OCI-LY7 (cell line): ENCODE results near the gene ATP2C1. TPM values are rescaled to one million over a fixed set of nuclear protein-coding genes. Genes with fewer than 3 reads are reported as not detected.
"Not testable (repeated sequence)": the region's sequence is repeated elsewhere in the genome, so short reads cannot be mapped to it uniquely, and the experiment has no call there.

Experiments used
- BruUV-seq: library from RNA; stranded (reverse); fragments of 400-500 nt; replicated peaks from 2 replicates; lab custom pipeline; 2021; lab: Mats Ljungman, UMichigan
- CTCF ChIA-PET: fragments of 300-600 bp; sonication (Branson Sonifier 250); formaldehyde crosslinking; loops from one replicate; lab custom pipeline; 2022; ENCODE audit warnings: antibody characterized with exemption; ENCODE audit not compliant: unreplicated experiment; lab: Charles Lee
- POLR2A ChIA-PET: fragments of 300-600 bp; sonication (Branson Sonifier 250); formaldehyde crosslinking; loops from one replicate; lab custom pipeline; 2022; ENCODE audit warnings: antibody characterized with exemption; lab: Charles Lee
- DNase-seq: peaks from one replicate; pipeline ENCODE4 v3.0.0-alpha.2; 2015; ENCODE audit warnings: low spot score
- H2AFZ ChIP-seq: fragments of 200-600 bp; sonication (generic), shearing (Covaris generic); 2 replicates; pipeline ENCODE4 v1.6.1; 2014; ENCODE audit warnings: mild to moderate bottlenecking, antibody characterized with exemption, low read length, moderate library complexity
- H3K27ac ChIP-seq: fragments of 200-600 bp; sonication (generic); 2 replicates; pipeline ENCODE4 v1.5.1; 2014; ENCODE audit warnings: mixed run types, low read depth, mild to moderate bottlenecking, moderate library complexity, low read length, inconsistent platforms; ENCODE audit not compliant: poor library complexity, severe bottlenecking
- H3K36me3 ChIP-seq: fragments of 200-600 bp; sonication (generic); 2 replicates; pipeline ENCODE4 v1.6.1; 2014; ENCODE audit warnings: mild to moderate bottlenecking, antibody characterized with exemption, low read length, moderate library complexity, mixed read lengths; ENCODE audit not compliant: insufficient read depth
- H3K4me1 ChIP-seq: fragments of 200-600 bp; sonication (generic); 2 replicates; pipeline ENCODE4 v1.5.1; 2014; ENCODE audit warnings: mild to moderate bottlenecking, low read length; ENCODE audit not compliant: insufficient read depth, poor library complexity, severe bottlenecking
- H3K4me2 ChIP-seq: fragments of 200-600 bp; sonication (generic); 2 replicates; pipeline ENCODE4 v1.6.1; 2014; ENCODE audit warnings: mild to moderate bottlenecking, low read length
- H3K4me3 ChIP-seq: fragments of 200-600 bp; sonication (generic); 2 replicates; pipeline ENCODE4 v1.5.1; 2014; ENCODE audit warnings: mild to moderate bottlenecking, low read depth, low read length; ENCODE audit not compliant: poor library complexity, severe bottlenecking
- H3K79me2 ChIP-seq: fragments of 200-600 bp; sonication (generic); 2 replicates; pipeline ENCODE4 v1.6.1; 2016; ENCODE audit warnings: low read depth, mild to moderate bottlenecking, low read length, moderate library complexity, mixed read lengths; ENCODE audit not compliant: insufficient read depth
- H3K9me2 ChIP-seq: fragments of 200-600 bp; sonication (generic); 2 replicates; pipeline ENCODE4 v1.6.1; 2016; ENCODE audit warnings: mild to moderate bottlenecking, low read length, mixed read lengths; ENCODE audit not compliant: insufficient read depth
- H3K9me3 ChIP-seq: fragments of 200-600 bp; sonication (generic); 2 replicates; pipeline ENCODE4 v1.6.1; 2014; ENCODE audit warnings: mild to moderate bottlenecking, mixed run types, low read length, mixed read lengths
- H4K20me1 ChIP-seq: fragments of 200-600 bp; sonication (generic); 2 replicates; pipeline ENCODE4 v1.6.1; 2014; ENCODE audit warnings: mild to moderate bottlenecking, antibody characterized with exemption, low read length, moderate library complexity, mixed read lengths; ENCODE audit not compliant: insufficient read depth
- CTCF ChIP-seq: fragments of 200-600 bp; sonication (generic); conservative IDR thresholded peaks from 2 replicates; pipeline ENCODE4 v1.5.1; 2014; ENCODE audit warnings: mild to moderate bottlenecking, antibody characterized with exemption, low read length, moderate library complexity, mixed read lengths
- EZH2phosphoT487 ChIP-seq: fragments of 200-600 bp; sonication (generic); IDR thresholded peaks from 2 replicates; pipeline ENCODE4 v1.6.1; 2018; ENCODE audit warnings: low read depth, borderline replicate concordance, mild to moderate bottlenecking, mixed run types, antibody characterized with exemption, low read length, moderate library complexity, mixed read lengths
- intact Hi-C: fragments of 100-400 bp; cut with micrococcal nuclease; formaldehyde crosslinking; loops from one replicate; pipeline ENCODE4 v1.10.0; 2022; ENCODE audit not compliant: unreplicated experiment
- total RNA-seq, 2 experiments: library from RNA; depleted of rRNA in 1 of 2; stranded (reverse); fragments of >200 nt in 1 of 2; shearing (Covaris generic) in 1 of 2; gene quantifications; 2 replicates each; pipeline ENCODE4 v1.2.3, GENCODE V29; 2014 to 2022

The ATP2C1 gene
- total RNA-seq, 2 experiments from 2014 or later: 31.1 to 56.8 TPM

DNA sequence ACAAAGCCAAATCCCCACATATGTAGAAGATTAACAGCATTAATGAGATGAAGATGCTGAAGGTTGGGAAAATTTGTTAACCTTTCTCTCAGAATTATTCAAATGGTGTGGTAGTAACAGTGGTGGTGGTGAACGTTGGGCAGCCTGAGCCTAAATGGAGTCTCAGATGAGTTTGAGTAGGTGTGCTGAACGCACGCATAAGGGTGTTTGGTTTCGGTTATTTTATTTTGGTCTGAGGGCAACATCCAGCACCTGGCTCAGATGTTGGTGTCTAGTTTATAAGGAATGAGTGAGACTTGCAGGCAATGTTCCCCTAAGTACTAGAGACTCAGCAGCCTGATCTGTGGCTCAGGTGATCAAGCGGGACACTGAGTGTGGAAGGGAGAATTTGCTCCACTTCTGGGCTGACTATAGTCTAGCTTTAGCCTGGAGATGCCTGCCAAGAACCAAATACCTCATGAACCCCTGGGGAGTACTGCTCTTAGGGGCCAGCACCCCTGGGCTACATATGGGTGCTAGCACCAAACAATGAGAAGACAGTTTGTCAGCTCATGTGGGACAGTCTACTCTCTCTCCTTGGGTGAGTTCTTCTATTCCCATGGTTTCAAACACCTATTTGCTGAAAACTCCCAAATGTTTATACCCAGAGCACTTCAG lies 39.5 kb upstream of the ATP2C1 start:
- H3K36me3 ChIP-seq: no peaks in the 10 kb centered on the region
- BruUV-seq: no TSS peak
- H3K27ac ChIP-seq: no peak overlapping the region
- no peaks in the 10 kb centered on the region for H4K20me1 ChIP-seq
- no peak overlapping the region for H3K4me2 ChIP-seq
- intact Hi-C loops: no loop called here
- no peak overlapping the region for H2AFZ ChIP-seq
- H3K9me3 ChIP-seq: no peaks in the 10 kb centered on the region
- no peaks in the 10 kb centered on the region for H3K79me2 ChIP-seq
- H3K4me3 ChIP-seq: no peak overlapping the region
- TF ChIP-seq EZH2phosphoT487: no peak
- no peaks in the 10 kb centered on the region for H3K4me1 ChIP-seq
- DNase-seq: no peak
- H3K9me2 ChIP-seq: no peaks in the 10 kb centered on the region
- CTCF ChIA-PET: no interaction called here
- POLR2A ChIA-PET: no interaction called here

DNA sequence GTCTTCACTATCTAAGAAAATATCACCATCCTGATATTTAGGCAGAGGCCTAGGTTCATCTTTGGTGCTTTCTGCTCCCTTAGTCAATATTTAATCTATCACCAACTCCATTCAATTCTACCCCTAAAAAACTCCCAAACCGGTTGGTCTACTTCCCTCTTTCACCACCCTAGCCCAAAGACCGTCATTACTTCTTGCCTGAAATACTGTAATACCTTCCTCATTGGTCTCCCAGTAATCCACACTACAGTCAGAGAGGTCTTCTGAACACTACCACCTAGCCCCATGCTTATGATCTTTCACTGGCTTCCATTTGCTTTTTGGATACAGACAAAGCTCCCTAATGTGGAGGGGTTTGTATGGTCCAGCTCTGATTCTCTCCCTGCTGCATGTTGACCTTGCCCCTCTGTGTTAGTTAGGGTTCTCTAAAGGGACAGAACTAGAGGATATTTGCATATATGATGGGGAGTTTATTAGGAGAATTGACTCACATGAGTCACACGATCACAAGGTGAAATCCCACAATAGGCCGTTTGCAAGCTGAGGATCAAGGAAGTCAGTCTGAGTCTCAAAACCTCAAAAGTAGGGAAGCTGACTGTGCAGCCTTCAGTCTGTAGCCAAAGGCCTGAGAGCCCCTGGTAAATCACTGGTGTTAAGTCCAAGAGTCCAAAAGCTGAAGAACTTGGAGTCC lies 36.4 kb upstream of the ATP2C1 start:
- Histone ChIP-seq H4K20me1 (no peaks in the 10 kb centered on the region), H3K9me2 (no peaks in the 10 kb centered on the region), H3K4me1 (no peaks in the 10 kb centered on the region), H3K9me3 (no peaks in the 10 kb centered on the region), H3K27ac (no peak overlapping the region), H3K79me2 (no peaks in the 10 kb centered on the region), H2AFZ (no peak overlapping the region), H3K4me3 (no peak overlapping the region), H3K4me2 (no peak overlapping the region), H3K36me3 (no peaks in the 10 kb centered on the region)
- BruUV-seq: no TSS peak
- intact Hi-C loops: no loop called here
- no peak for DNase-seq
- no peak for TF ChIP-seq CTCF
- no peak for TF ChIP-seq EZH2phosphoT487
- ChIA-PET CTCF (no interaction called here), POLR2A (interaction anchor here (0.6 to 0.9 kb wide), 2 partner anchors 148 to 555 kb away, joined by 3 read pairs; no protein-coding TSS in a partner anchor)

- H4K20me1 ChIP-seq, intact Hi-C loops, H2AFZ ChIP-seq, H3K4me1 ChIP-seq, H3K4me3 ChIP-seq, H3K9me3 ChIP-seq, DNase-seq, CTCF ChIA-PET, BruUV-seq, H3K36me3 ChIP-seq, H3K4me2 ChIP-seq, H3K79me2 ChIP-seq, H3K9me2 ChIP-seq, H3K27ac ChIP-seq: not testable (repeated sequence)
- POLR2A ChIA-PET: interaction anchor here (0.7 kb wide), 1 partner anchor 430 kb away, joined by 3 read pairs; no protein-coding TSS in a partner anchor
Observed at GRCh38 chr3:130862130-130862529, 31.8 kb upstream of the ATP2C1 start.
